ENCODE data around the gene INTS3.
"Not testable (repeated sequence)": the region's sequence is repeated elsewhere in the genome, so short reads cannot be mapped to it uniquely, and the experiment has no call there.

Gene INTS3

GRCh38 chr1:153777648-153778047 lies 49.8 kb downstream of the INTS3 start:
- no peak for DNase-seq (ENCODE audit: low read depth)

- DNase-seq (ENCODE audit: low read depth) = no peak
These were observed 50.4 kb downstream of the INTS3 start for GRCh38 chr1:153778051-153778823.

- DNase-seq (ENCODE audit: low read depth) = no peak
These were observed 51.1 kb downstream of the INTS3 start for GRCh38 chr1:153778824-153779519.

- no peak for DNase-seq (ENCODE audit: low read depth)
These were observed 52.1 kb downstream of the INTS3 start for GRCh38 chr1:153779781-153780541.

DNA sequence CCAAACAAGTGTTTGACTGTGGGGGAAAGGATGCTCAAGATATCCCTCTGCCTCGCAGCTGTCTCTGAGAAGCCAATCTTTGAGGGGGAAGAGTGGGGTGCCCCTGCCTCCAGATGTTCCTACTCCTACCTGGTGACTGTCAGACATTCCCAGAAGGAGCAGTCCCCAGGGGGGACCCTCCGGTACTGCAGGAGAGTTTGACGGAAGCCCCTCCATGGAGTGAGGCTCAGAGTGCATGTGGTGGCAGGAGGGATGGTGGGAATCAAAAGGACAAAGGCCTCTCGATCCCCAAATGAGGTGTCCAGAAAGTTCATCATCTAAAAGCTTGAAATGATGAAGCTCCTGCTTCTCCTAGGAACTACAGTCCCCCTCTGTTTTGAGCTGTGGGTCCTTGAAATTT lies 52.7 kb downstream of the INTS3 start:
- no peak for DNase-seq (ENCODE audit: low read depth)

DNA sequence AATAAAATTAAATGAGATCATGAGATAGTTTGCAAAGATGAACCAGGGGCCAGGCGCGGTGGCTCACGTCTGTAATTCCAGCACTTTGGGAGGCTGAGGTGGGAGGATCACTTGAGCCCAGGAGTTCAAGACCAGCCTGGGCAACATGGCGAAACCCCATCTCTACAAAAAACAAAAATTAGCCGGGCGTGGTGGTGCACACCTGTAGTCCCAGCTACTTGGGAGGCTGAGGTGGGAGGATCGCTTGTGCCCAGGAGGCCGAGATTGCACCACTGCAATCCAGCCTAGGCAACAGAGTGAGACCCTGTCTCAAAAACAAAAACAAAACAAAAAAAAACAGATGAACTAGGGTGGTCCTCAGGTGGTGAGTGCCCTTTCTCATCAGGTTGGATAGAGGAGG lies 54.8 kb downstream of the INTS3 start:
- not testable (repeated sequence) for DNase-seq (ENCODE audit: low read depth)

- DNase-seq (ENCODE audit: low read depth) = peak; percentile 84
These were observed 55.7 kb downstream of the INTS3 start for GRCh38 chr1:153783233-153784190.

GRCh38 chr1:153786038-153786790 lies 58.4 kb downstream of the INTS3 start:
- DNase-seq (ENCODE audit: low read depth) = no peak

GRCh38 chr1:153789478-153790034 lies 61.7 kb downstream of the INTS3 start:
- DNase-seq (ENCODE audit: low read depth) = no peak

- DNase-seq (ENCODE audit: low read depth) = no peak
These were observed 62.6 kb downstream of the INTS3 start for GRCh38 chr1:153790313-153790965.

GRCh38 chr1:153790966-153791647 lies 63.3 kb downstream of the INTS3 start:
- DNase-seq (ENCODE audit: low read depth) = no peak

DNA sequence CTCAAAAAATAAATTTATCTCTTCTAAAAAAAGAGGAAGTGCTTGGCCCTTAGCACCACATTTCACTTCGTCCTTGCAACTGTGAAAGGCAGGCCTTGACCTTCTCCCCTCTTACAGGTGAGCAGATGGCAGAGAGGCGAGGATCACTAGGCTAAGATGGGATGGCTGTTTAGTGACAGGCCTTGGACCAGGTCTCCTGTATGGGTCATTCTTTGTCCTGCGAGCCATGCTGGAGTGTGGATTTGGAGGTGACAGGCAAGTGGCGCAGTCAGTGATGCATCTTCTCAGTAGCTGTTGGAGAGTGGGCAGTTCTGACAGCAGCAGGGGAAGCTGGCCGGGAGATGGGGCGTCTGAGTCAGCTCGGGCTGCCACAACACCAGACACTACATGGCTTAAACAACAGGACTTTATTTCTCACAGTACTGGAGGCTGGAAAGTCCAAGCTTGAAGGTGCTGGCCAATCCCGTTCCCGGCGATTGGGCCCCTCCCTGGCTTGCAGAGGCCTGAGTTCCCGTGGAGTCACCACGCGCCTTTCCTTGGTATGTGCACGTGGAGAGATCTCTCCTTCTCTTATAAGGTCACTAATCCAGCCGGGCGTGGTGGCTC lies 63.9 kb downstream of the INTS3 start:
- no peak for DNase-seq (ENCODE audit: low read depth)

GRCh38 chr1:153792631-153793041 lies 64.8 kb downstream of the INTS3 start:
- no peak for DNase-seq (ENCODE audit: low read depth)

DNA sequence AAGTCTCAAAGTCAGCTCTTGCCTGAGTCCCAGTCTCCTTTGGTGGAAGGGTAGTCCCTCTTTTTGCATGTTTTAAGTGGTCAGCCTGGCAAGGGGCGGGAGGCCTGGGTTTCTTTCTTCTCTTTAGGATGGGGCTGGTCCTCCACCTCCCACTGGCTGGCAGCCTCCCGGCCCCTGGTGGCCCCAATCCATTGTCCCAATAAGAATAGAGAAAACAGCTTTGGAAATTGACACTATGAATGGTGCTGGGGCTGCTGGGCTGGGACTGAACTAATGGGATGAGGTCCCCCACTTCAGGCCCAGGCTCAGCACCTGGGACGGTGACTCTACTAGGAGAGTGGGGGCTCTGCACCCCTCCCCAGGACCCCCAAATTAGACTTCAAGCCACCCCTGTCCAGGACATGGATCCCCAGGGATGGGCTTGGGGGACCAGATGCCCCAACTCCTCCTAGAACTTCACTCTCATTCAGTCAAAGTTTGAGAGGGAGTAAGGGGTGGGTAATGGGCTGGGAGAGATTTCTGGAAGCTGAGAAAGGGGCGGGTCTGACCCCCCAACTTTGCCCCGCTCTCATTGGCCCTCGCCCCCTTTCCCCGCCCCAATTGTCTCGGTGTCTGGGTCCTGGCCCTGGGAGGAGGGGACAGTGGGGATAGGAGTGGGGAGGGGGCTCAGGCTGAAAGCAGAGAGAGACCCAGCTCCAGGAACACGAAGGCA lies 65.6 kb downstream of the INTS3 start:
- DNase-seq (ENCODE audit: low read depth) = no peak

DNA sequence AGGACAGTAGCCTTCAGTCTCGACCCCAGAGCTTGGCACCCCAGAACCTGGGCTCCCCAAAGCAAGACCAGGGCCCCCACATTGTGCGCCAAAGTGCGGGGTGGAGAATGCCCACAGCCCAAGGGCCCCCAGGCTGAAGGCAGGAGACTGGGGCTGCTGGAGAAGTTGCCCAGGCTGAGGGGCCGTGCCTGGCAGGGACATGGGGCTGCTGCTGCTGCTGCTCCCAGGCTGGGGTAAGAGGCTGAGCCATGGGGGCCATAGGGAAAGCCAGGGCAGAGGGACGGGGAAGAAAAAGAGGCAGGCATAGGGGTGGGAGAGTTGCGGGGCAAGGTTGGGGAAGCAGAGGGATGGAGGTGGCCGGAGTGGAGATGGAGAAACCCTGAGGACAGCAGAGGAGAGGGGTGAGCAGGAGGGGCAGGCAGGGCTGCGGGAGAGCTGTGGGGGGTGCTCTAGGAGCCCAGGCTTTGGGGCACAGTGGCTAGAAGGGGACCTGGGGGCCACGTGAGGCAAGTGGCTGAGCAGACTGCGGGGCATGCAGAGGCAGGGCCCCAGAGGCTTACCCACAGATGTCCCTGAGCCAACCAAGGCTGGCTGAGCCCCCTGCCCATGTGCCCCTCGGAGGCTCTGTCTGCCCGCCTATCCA lies 66.2 kb downstream of the INTS3 start:
- DNase-seq (ENCODE audit: low read depth) = no peak

DNA sequence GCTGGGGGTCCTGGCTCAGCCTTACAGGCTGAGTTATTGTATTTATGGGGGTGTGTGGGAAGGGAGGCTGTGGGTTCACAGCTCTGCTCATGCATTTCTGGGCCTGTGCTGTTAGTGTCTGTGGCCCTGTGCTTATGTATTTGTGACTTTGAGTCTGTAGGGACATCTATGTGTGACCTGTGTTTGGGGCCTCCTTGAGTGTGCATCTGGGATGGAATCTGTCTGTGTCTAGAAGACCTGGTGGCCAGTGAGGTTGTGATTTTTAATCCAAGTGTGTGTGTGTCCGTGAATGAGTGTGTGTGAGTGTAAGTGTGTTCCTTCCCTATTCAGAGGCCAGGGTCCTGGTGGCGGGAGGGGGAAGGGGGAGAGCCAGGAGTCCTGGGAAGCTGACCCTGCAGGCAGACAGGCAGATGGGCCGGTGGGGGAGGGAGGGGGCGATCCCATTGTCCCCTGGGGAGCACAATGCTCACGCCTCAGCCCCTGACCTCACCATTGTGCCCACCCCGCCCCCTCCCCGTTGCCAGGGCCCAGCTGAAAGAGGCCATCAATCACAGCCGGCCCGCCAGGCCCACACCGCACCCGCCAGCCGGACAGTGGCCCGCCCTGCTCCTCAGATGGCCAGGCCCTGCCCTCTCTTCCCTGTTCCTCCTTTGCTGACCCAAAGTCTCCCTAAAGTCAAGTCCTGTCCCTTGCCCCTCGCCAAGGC lies 66.9 kb downstream of the INTS3 start:
- no peak for DNase-seq (ENCODE audit: low read depth)

GRCh38 chr1:153795330-153795837 lies 67.5 kb downstream of the INTS3 start:
- no peak for DNase-seq (ENCODE audit: low read depth)
